Islet of Langerhans (tissue), 1 donor: ENCODE data around the gene FAAP20.

Source experiments
- FAIRE-seq: peaks from one replicate; lab custom pipeline; 2011; peaks lifted over from hg19 to GRCh38; lab: Jason Lieb, UNC

The FAAP20 gene

GRCh38 chr1:2229911-2230731 is 35.5 kb upstream of the FAAP20 start:
- FAIRE-seq = no peak

GRCh38 chr1:2229037-2229864 is 34.7 kb upstream of the FAAP20 start:
- no peak for FAIRE-seq

GRCh38 chr1:2228694-2229036 is 34.1 kb upstream of the FAAP20 start:
- FAIRE-seq = no peak

- FAIRE-seq = no peak
These were observed 33.6 kb upstream of the FAAP20 start, which contains the start of gene SKI for GRCh38 chr1:2228157-2228594. Gene SKI, plus strand, starts transcription at chr1:2228319. Its CDS starts 448 bp downstream, at chr1:2228767.

GRCh38 chr1:2227346-2228156 is 33.0 kb upstream of the FAAP20 start:
- no peak for FAIRE-seq

- FAIRE-seq = no peak
These were observed 32.2 kb upstream of the FAAP20 start for GRCh38 chr1:2226525-2227345.

- FAIRE-seq = no peak
These were observed 30.3 kb upstream of the FAAP20 start for GRCh38 chr1:2224631-2225428.

- no peak for FAIRE-seq
These were observed 29.6 kb upstream of the FAAP20 start for GRCh38 chr1:2224170-2224584.

GRCh38 chr1:2221271-2221670 is 26.7 kb upstream of the FAAP20 start:
- no peak for FAIRE-seq

- FAIRE-seq = no peak
These were observed 22.1 kb upstream of the FAAP20 start for GRCh38 chr1:2216767-2217058.

GRCh38 chr1:2215909-2216766 is 21.6 kb upstream of the FAAP20 start:
- FAIRE-seq = no peak

- no peak for FAIRE-seq
These were observed 20.8 kb upstream of the FAAP20 start for GRCh38 chr1:2215329-2215728.

- no peak for FAIRE-seq
These were observed 20.1 kb upstream of the FAAP20 start for GRCh38 chr1:2214541-2215241.

- FAIRE-seq = no peak
These were observed 19.3 kb upstream of the FAAP20 start for GRCh38 chr1:2213576-2214505.

- no peak for FAIRE-seq
These were observed 18.2 kb upstream of the FAAP20 start for GRCh38 chr1:2212532-2213491.

GRCh38 chr1:2212274-2212531 is 17.6 kb upstream of the FAAP20 start:
- FAIRE-seq = no peak

- no peak for FAIRE-seq
These were observed 16.2 kb upstream of the FAAP20 start for GRCh38 chr1:2210786-2211185.
